HL-60 (cell line): Measurements from ENCODE around the gene MYLK4.

ENCODE experiments used
- CTCF ChIP-seq: IDR thresholded peaks from one replicate; pipeline ENCODE4 v1.5.1; 2011; ENCODE audit warnings: low read length, control low read depth, inconsistent platforms; ENCODE audit not compliant: insufficient read depth
- POLR2AphosphoS5 ChIP-seq: IDR thresholded peaks from 2 replicates; pipeline ENCODE4 v1.6.1; 2012; ENCODE audit warnings: low read depth
- REST ChIP-seq: IDR thresholded peaks from 2 replicates; pipeline ENCODE4 v1.6.1; 2012; ENCODE audit warnings: low read depth; ENCODE audit not compliant: insufficient replicate concordance

DNA sequence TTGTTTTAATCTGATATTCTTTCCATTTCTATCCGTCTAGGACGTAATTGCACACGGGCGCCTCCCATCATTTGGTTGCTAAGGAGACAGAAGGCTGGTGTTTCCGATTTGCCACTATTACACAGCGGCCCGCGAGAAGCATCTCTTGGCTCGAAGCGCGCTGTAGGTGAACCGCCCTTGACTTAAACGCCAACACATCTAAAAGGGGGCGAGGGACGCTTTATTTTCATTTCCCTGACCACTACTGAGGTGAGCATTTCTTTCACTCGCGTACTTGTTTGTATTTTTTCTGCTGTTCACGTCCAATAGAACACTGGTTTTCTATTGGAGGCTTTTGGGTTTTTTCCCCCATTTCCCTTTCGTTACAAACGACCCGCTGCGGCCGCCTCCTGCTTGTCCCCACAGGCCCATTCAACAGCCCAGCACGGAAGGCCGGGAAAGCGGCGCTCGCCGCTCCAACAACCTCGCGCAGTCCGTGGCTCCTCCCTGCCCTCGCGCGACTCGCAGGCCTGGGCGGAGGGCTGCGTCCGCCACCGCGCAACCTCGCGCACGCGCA lies 14.0 kb upstream of the MYLK4 start:
- TF ChIP-seq CTCF (no peak), POLR2AphosphoS5 (peak; percentile 73), REST (no peak)
